Upper lobe of left lung (tissue), 6 donors: ENCODE results near the gene FAM221A. TPM values are rescaled to one million over a fixed set of nuclear protein-coding genes. Genes with fewer than 3 reads are reported as not detected.

Experiments
- ATAC-seq, 2 donors: fragments of 200-7000 bp; cut with Tn5 transposase; one replicate each; pipeline ENCODE4 v1.9.1; 2022; ENCODE audit warnings: mild to moderate bottlenecking in 2 of 2, moderate library complexity in 2 of 2; ENCODE audit not compliant: low FRiP score in 2 of 2
- DNase-seq, 2 donors: peaks; one replicate each; pipeline ENCODE4 v3.0.0-alpha.2; 2019 to 2020
- H3K27ac ChIP-seq, 4 donors: fragments of 200-600 bp; sonication (generic); one replicate each; pipeline ENCODE4 v1.5.1; 2016 to 2019
- H3K27me3 ChIP-seq, 4 donors: fragments of 200-600 bp; sonication (generic); one replicate each; pipeline ENCODE4 v1.5.1; 2017 to 2019
- H3K36me3 ChIP-seq, 4 donors: fragments of 200-600 bp; sonication (generic); one replicate each; pipeline ENCODE4 v1.5.1; 2016 to 2019
- H3K4me1 ChIP-seq, 4 donors: fragments of 200-600 bp; sonication (generic); one replicate each; pipeline ENCODE4 v1.5.1; 2018 to 2019
- H3K4me3 ChIP-seq, 4 donors: fragments of 200-600 bp; sonication (generic); one replicate each; pipeline ENCODE4 v1.5.1; 2017 to 2019; ENCODE audit warnings: mild to moderate bottlenecking in 2 of 4, moderate library complexity in 1 of 4
- H3K9me3 ChIP-seq, 4 donors: fragments of 200-600 bp; sonication (generic); one replicate each; pipeline ENCODE4 v1.5.1; 2018 to 2019
- CTCF ChIP-seq, 6 experiments: fragments of 450-650 bp in 4 of 6; fragments of 200-600 bp in 2 of 6; sonication (generic) in 2 of 6; IDR thresholded peaks; one replicate each; pipeline ENCODE4 v1.5.1; 2016 to 2019; ENCODE audit warnings: antibody characterized with exemption in 6 of 6
- EP300 ChIP-seq, 4 donors: sonication (generic); formaldehyde crosslinking; IDR thresholded peaks; one replicate each; pipeline ENCODE4 v1.5.1; 2017; ENCODE audit warnings: antibody characterized with exemption in 4 of 4, control low read depth in 2 of 4
- POLR2A ChIP-seq, 4 donors: fragments of 450-650 bp; IDR thresholded peaks; one replicate each; pipeline ENCODE4 v1.5.1; 2016 to 2017; ENCODE audit warnings: antibody characterized with exemption in 4 of 4, mild to moderate bottlenecking in 2 of 4
- POLR2AphosphoS5 ChIP-seq, 2 donors: sonication (generic); formaldehyde crosslinking; IDR thresholded peaks; one replicate each; pipeline ENCODE4 v1.5.1; 2017; ENCODE audit warnings: antibody characterized with exemption in 2 of 2
- WGBS, 2 donors: methylation state at CpG; one replicate each; pipeline ENCODE4 v1.1.5; 2017 to 2018; 5-methylcytosine and 5-hydroxymethylcytosine counted together
- small RNA-seq, 4 donors: library from RNA; depleted of rRNA; stranded (forward); fragments of <200 nt; gene quantifications; one replicate each; pipeline ENCODE3, GENCODE V24; 2016
- total RNA-seq, 6 donors: library from RNA; depleted of rRNA in 4 of 6; stranded (reverse); fragments of >200 nt in 4 of 6; gene quantifications; one replicate each; pipeline versions ENCODE4 v1.1.0 to v1.2.1, GENCODE V29; 2016 to 2021
- donor health status: DM: no; HTN: no; CAD: no; lungs with moderate emphysema.
- donor health status: DM: no; HTN: yes; CAD: no; lungs with severe emphysema.

The FAM221A gene
- total RNA-seq, 6 donors from 2014 or later = 7.9 to 19.4 (median 11.2) TPM

- TF ChIP-seq POLR2A (IDR thresholded peaks at IDR 0.05) (no peak), POLR2AphosphoS5 (IDR thresholded peaks at IDR 0.05) (no peak), EP300 (IDR thresholded peaks at IDR 0.05) (no peak), CTCF (IDR thresholded peaks at IDR 0.05) (no peak)
- peaks cover 4 to 22% (median 18%) of the 10 kb centered on the region in 4 donors for H3K9me3 ChIP-seq
- H3K4me3 ChIP-seq = no peak overlapping the region
- peak in 1 of 2 donors; percentile 46 for ATAC-seq
- H3K36me3 ChIP-seq = no peaks in the 10 kb centered on the region
- H3K27ac ChIP-seq = no peak overlapping the region
- no peaks in the 10 kb centered on the region for H3K4me1 ChIP-seq
- DNase-seq = no peak
- H3K27me3 ChIP-seq = no peaks in the 10 kb centered on the region
Observed at GRCh38 chr7:23742051-23742450, 62.1 kb downstream of the FAM221A start.

GRCh38 chr7:23743226-23743625 is 63.2 kb downstream of the FAM221A start:
- Histone ChIP-seq H3K36me3 (no peaks in the 10 kb centered on the region), H3K4me1 (no peaks in the 10 kb centered on the region), H3K9me3 (peaks cover 4 to 22% (median 18%) of the 10 kb centered on the region in 4 donors), H3K27me3 (no peaks in the 10 kb centered on the region), H3K4me3 (no peak overlapping the region), H3K27ac (no peak overlapping the region)
- ATAC-seq (no peak), DNase-seq (no peak)
- no peak for TF ChIP-seq CTCF (IDR thresholded peaks at IDR 0.05)
- TF ChIP-seq POLR2AphosphoS5 (IDR thresholded peaks at IDR 0.05) = no peak
- TF ChIP-seq EP300 (IDR thresholded peaks at IDR 0.05) = no peak
- no peak for TF ChIP-seq POLR2A (IDR thresholded peaks at IDR 0.05)
- WGBS, 2 donors = 91 to 94% methylated on average over 4 of the region's 4 CpGs

GRCh38 chr7:23746629-23747028 is 66.6 kb downstream of the FAM221A start:
- peaks cover 4 to 22% (median 18%) of the 10 kb centered on the region in 4 donors for H3K9me3 ChIP-seq
- DNase-seq (no peak), ATAC-seq (no peak)
- 90 to 91% methylated on average over 1 of the region's 1 CpG for WGBS, 2 donors
- TF ChIP-seq CTCF (IDR thresholded peaks at IDR 0.05) = no peak
- no peak for TF ChIP-seq POLR2A (IDR thresholded peaks at IDR 0.05)
- TF ChIP-seq POLR2AphosphoS5 (IDR thresholded peaks at IDR 0.05) = no peak
- TF ChIP-seq EP300 (IDR thresholded peaks at IDR 0.05) = no peak
- H3K36me3 ChIP-seq = no peaks in the 10 kb centered on the region
- no peak overlapping the region for H3K27ac ChIP-seq
- H3K27me3 ChIP-seq = no peaks in the 10 kb centered on the region
- H3K4me1 ChIP-seq = no peaks in the 10 kb centered on the region
- no peak overlapping the region for H3K4me3 ChIP-seq

- no peak for DNase-seq
- WGBS, 2 donors = 75 to 86% methylated on average over 1 of the region's 1 CpG
Observed at GRCh38 chr7:23751852-23752251, 71.9 kb downstream of the FAM221A start.

More at GRCh38 chr7:23751852-23752251, 71.9 kb downstream of the FAM221A start:
- H3K4me3 ChIP-seq = no peak overlapping the region
- no peak for ATAC-seq
- no peaks in the 10 kb centered on the region for H3K27me3 ChIP-seq
- no peaks in the 10 kb centered on the region for H3K9me3 ChIP-seq
- no peak for TF ChIP-seq POLR2AphosphoS5 (IDR thresholded peaks at IDR 0.05)
- no peaks in the 10 kb centered on the region for H3K36me3 ChIP-seq
- no peaks in the 10 kb centered on the region for H3K4me1 ChIP-seq
- H3K27ac ChIP-seq = no peak overlapping the region

Small RNA genes within 50 kb of the gene (small RNA-seq; reads per million reads assigned to genes)
- 0 reads per million in 4 donors for gene AC006026.2

Other genes with a start within 250 kb of the FAM221A start
- 1 to 10 TPM in 2 of 6 donors, under 1 TPM in 2, not detected in 2; 0.91 to 1.5 (median 1.1) TPM for gene IGF2BP3, start 209.7 kb upstream of the FAM221A start, total RNA-seq
- 100 to 1,000 TPM in 1 of 6 donors, 10 to 100 TPM in 5; 35.1 to 192 (median 61.0) TPM for gene TRA2A, start 148.2 kb upstream of the FAM221A start, total RNA-seq
- 10 to 100 TPM; 11.5 to 48.2 (median 14.7) TPM for gene CCDC126, start 82.8 kb upstream of the FAM221A start, total RNA-seq
- gene STK31, start 30.0 kb downstream of the FAM221A start, total RNA-seq = 1 to 10 TPM in 3 of 6 donors, under 1 TPM in 3; 0.44 to 4.2 (median 1.0) TPM